NB4 (cell line): ENCODE measurements around the gene CCNB1IP1.

Source experiments
- MAX ChIP-seq: IDR thresholded peaks from 2 replicates; pipeline ENCODE4 v1.6.1; 2011; ENCODE audit warnings: low read depth, low read length
- MYC ChIP-seq: IDR thresholded peaks from 2 replicates; pipeline ENCODE4 v1.6.1; 2011; ENCODE audit warnings: low read depth, low read length
- POLR2A ChIP-seq: IDR thresholded peaks from 2 replicates; pipeline ENCODE4 v1.6.1; 2011; ENCODE audit warnings: mild to moderate bottlenecking; ENCODE audit not compliant: insufficient read length; ENCODE audit errors: extremely low read depth
- TF ChIP-seq, protein P1 (sequence below): IDR thresholded peaks from one replicate; pipeline ENCODE4 v1.5.1; 2012; ENCODE audit warnings: low read depth, low read length

DNA sequence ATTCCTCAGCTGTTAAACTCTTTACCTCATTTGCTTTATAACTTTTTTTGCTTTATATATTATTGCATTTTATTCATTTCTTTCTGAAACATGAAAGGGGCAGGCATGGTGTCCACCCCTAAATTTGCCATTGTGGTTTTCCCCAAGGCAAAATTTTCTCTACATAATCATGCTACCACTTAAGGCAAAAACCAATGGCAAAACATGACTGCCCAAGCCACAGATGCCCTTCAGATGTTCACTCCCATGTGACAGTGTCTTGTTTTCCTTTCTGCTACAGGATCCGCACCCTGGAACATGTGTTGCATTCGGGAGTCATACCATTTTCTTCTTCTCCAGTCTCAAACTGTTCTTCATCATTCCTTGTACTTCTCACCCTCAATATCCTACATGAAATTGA is 55.7 kb downstream of the CCNB1IP1 start:
- TF ChIP-seq, protein P1, sequence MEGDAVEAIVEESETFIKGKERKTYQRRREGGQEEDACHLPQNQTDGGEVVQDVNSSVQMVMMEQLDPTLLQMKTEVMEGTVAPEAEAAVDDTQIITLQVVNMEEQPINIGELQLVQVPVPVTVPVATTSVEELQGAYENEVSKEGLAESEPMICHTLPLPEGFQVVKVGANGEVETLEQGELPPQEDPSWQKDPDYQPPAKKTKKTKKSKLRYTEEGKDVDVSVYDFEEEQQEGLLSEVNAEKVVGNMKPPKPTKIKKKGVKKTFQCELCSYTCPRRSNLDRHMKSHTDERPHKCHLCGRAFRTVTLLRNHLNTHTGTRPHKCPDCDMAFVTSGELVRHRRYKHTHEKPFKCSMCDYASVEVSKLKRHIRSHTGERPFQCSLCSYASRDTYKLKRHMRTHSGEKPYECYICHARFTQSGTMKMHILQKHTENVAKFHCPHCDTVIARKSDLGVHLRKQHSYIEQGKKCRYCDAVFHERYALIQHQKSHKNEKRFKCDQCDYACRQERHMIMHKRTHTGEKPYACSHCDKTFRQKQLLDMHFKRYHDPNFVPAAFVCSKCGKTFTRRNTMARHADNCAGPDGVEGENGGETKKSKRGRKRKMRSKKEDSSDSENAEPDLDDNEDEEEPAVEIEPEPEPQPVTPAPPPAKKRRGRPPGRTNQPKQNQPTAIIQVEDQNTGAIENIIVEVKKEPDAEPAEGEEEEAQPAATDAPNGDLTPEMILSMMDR = no peak
- TF ChIP-seq MYC (no peak), POLR2A (no peak), MAX (no peak)
